HG02981 (cell line): ENCODE results near the gene FRMD5.

Experiments
- ATAC-seq: cut with Tn5 transposase; IDR thresholded peaks from one replicate; pipeline ENCODE4 v1.9.1; 2021; ENCODE audit warnings: mild to moderate bottlenecking, moderate library complexity; ENCODE audit not compliant: unreplicated experiment

Gene FRMD5

GRCh38 chr15:43901495-43901894, 293.6 kb downstream of the FRMD5 start:
- ATAC-seq, result no peak

- ATAC-seq, result no peak
These were observed 294.1 kb downstream of the FRMD5 start for GRCh38 chr15:43900996-43901395.

- no peak for ATAC-seq
These were observed 295.1 kb downstream of the FRMD5 start for GRCh38 chr15:43899928-43900327.

GRCh38 chr15:43898891-43899290, 296.2 kb downstream of the FRMD5 start:
- no peak for ATAC-seq

- no peak for ATAC-seq
These were observed 298.5 kb downstream of the FRMD5 start for GRCh38 chr15:43896543-43896942.

- no peak for ATAC-seq
These were observed 299.5 kb downstream of the FRMD5 start for GRCh38 chr15:43895586-43895985.

- ATAC-seq, result no peak
These were observed 301.1 kb downstream of the FRMD5 start for GRCh38 chr15:43893956-43894355.

GRCh38 chr15:43889042-43889441, 306.0 kb downstream of the FRMD5 start:
- ATAC-seq, result no peak

- no peak for ATAC-seq
These were observed 307.2 kb downstream of the FRMD5 start for GRCh38 chr15:43887901-43888300.

GRCh38 chr15:43886558-43886957, 308.5 kb downstream of the FRMD5 start:
- ATAC-seq, result no peak

- no peak for ATAC-seq
These were observed 311.5 kb downstream of the FRMD5 start for GRCh38 chr15:43883571-43883970.

- no peak for ATAC-seq
These were observed 313.1 kb downstream of the FRMD5 start for GRCh38 chr15:43881944-43882343.

GRCh38 chr15:43881245-43881644, 313.8 kb downstream of the FRMD5 start:
- no peak for ATAC-seq

- no peak for ATAC-seq
These were observed 314.5 kb downstream of the FRMD5 start for GRCh38 chr15:43880406-43881194.

- no peak for ATAC-seq
These were observed 315.4 kb downstream of the FRMD5 start for GRCh38 chr15:43879386-43880355.

GRCh38 chr15:43878446-43878845, 316.6 kb downstream of the FRMD5 start:
- no peak for ATAC-seq

GRCh38 chr15:43877371-43877770, 317.7 kb downstream of the FRMD5 start:
- no peak for ATAC-seq

GRCh38 chr15:43876872-43877271, 318.2 kb downstream of the FRMD5 start:
- no peak for ATAC-seq

GRCh38 chr15:43873651-43874050, 321.4 kb downstream of the FRMD5 start:
- ATAC-seq, result no peak

GRCh38 chr15:43872416-43873020, 322.6 kb downstream of the FRMD5 start:
- ATAC-seq, result no peak

- no peak for ATAC-seq
These were observed 323.2 kb downstream of the FRMD5 start for GRCh38 chr15:43871835-43872234.
